Measurements from ENCODE around the gene C1QTNF8. TPM values are rescaled to one million over a fixed set of nuclear protein-coding genes. Genes with fewer than 3 reads are reported as not detected.

Gene C1QTNF8
- total and polyA plus RNA-seq, 11 donors: not detected

GRCh38 chr16:1078579-1079021, 17.4 kb downstream of the C1QTNF8 start:
- no peak for TF ChIP-seq POLR2A (IDR thresholded peaks at IDR 0.05)
- no peak for TF ChIP-seq CTCF (IDR thresholded peaks at IDR 0.05)
- Histone ChIP-seq H3K9me3 (no peaks in the 10 kb centered on the region), H3K27me3 (peaks cover 20 to 88% (median 31%) of the 10 kb centered on the region in 9 donors), H3K4me3 (no peak overlapping the region), H3K27ac (no peak overlapping the region), H3K4me1 (peaks cover 0 to 3% (median 0%) of the 10 kb centered on the region in 12 donors), H3K36me3 (no peaks in the 10 kb centered on the region)
- ATAC-seq (no peak), DNase-seq (no peak)
- intact Hi-C loops (cut with DNase I): loop anchor here in 1 of 10 donors (2.0 kb wide), 1 partner anchor 22 kb away; no protein-coding TSS in a partner anchor
- 48 to 59% (median 54%) methylated on average over 14 to 28 of the region's 28 CpGs for WGBS, 4 donors

GRCh38 chr16:1077877-1078578, 18.0 kb downstream of the C1QTNF8 start:
- no peak overlapping the region for H3K4me3 ChIP-seq
- WGBS, 4 donors: 61 to 75% (median 68%) methylated on average over 6 to 36 of the region's 36 CpGs

GRCh38 chr16:1076801-1077576, 19.1 kb downstream of the C1QTNF8 start:
- Histone ChIP-seq H3K4me1 (peaks cover 0 to 14% (median 0%) of the 10 kb centered on the region in 12 donors), H3K36me3 (no peaks in the 10 kb centered on the region), H3K4me3 (no peak overlapping the region), H3K27ac (no peak overlapping the region), H3K9me3 (no peaks in the 10 kb centered on the region), H3K27me3 (peaks cover 25 to 87% (median 38%) of the 10 kb centered on the region in 9 donors)
- intact Hi-C loops (cut with DNase I): no loop called here
- ATAC-seq: no peak
- DNase-seq: no peak
- no peak for TF ChIP-seq CTCF (IDR thresholded peaks at IDR 0.05)
- no peak for TF ChIP-seq POLR2A (IDR thresholded peaks at IDR 0.05)
- 31 to 47% (median 38%) methylated on average over 15 to 16 of the region's 16 CpGs for WGBS, 4 donors

More at GRCh38 chr16:1077877-1078578, 18.0 kb downstream of the C1QTNF8 start:
- Histone ChIP-seq H3K27me3 (peaks cover 23 to 87% (median 36%) of the 10 kb centered on the region in 9 donors), H3K27ac (no peak overlapping the region), H3K36me3 (no peaks in the 10 kb centered on the region), H3K4me1 (peaks cover 0 to 5% (median 0%) of the 10 kb centered on the region in 12 donors), H3K9me3 (no peaks in the 10 kb centered on the region)
- no peak for DNase-seq
- intact Hi-C loops (cut with DNase I): loop anchor here in 1 of 10 donors (2.0 kb wide), 1 partner anchor 23 kb away; no protein-coding TSS in a partner anchor
- no peak for TF ChIP-seq CTCF (IDR thresholded peaks at IDR 0.05)
- TF ChIP-seq POLR2A (IDR thresholded peaks at IDR 0.05): no peak
- no peak for ATAC-seq

GRCh38 chr16:1075546-1075945, 20.5 kb downstream of the C1QTNF8 start:
- DNase-seq (no peak), ATAC-seq (no peak)
- no peak overlapping the region for H3K27ac ChIP-seq
- H3K36me3 ChIP-seq: no peaks in the 10 kb centered on the region
- intact Hi-C loops (cut with DNase I): loop anchor here in 2 of 10 donors (1.0 to 2.0 kb wide), 2 partner anchors 22 to 23 kb away; no protein-coding TSS in a partner anchor
- 62 to 66% (median 64%) methylated on average over 11 to 13 of the region's 13 CpGs for WGBS, 4 donors
- H3K4me3 ChIP-seq: no peak overlapping the region
- H3K27me3 ChIP-seq: peaks cover 26 to 87% (median 50%) of the 10 kb centered on the region in 9 donors
- peaks cover 0 to 17% (median 0%) of the 10 kb centered on the region in 12 donors for H3K4me1 ChIP-seq
- no peak for TF ChIP-seq POLR2A (IDR thresholded peaks at IDR 0.05)
- no peak for TF ChIP-seq CTCF (IDR thresholded peaks at IDR 0.05)
- no peaks in the 10 kb centered on the region for H3K9me3 ChIP-seq
